Middle frontal gyrus (tissue), 1 donor: ENCODE results near the gene PHC3.
"Not testable (repeated sequence)": the region's sequence is repeated elsewhere in the genome, so short reads cannot be mapped to it uniquely, and the experiment has no call there.

ENCODE experiments used
- DNase-seq: peaks from one replicate; pipeline ENCODE4 v3.0.0-alpha.2; 2015; ENCODE audit warnings: low spot score; ENCODE audit errors: extremely low spot score

Gene PHC3, protein sequence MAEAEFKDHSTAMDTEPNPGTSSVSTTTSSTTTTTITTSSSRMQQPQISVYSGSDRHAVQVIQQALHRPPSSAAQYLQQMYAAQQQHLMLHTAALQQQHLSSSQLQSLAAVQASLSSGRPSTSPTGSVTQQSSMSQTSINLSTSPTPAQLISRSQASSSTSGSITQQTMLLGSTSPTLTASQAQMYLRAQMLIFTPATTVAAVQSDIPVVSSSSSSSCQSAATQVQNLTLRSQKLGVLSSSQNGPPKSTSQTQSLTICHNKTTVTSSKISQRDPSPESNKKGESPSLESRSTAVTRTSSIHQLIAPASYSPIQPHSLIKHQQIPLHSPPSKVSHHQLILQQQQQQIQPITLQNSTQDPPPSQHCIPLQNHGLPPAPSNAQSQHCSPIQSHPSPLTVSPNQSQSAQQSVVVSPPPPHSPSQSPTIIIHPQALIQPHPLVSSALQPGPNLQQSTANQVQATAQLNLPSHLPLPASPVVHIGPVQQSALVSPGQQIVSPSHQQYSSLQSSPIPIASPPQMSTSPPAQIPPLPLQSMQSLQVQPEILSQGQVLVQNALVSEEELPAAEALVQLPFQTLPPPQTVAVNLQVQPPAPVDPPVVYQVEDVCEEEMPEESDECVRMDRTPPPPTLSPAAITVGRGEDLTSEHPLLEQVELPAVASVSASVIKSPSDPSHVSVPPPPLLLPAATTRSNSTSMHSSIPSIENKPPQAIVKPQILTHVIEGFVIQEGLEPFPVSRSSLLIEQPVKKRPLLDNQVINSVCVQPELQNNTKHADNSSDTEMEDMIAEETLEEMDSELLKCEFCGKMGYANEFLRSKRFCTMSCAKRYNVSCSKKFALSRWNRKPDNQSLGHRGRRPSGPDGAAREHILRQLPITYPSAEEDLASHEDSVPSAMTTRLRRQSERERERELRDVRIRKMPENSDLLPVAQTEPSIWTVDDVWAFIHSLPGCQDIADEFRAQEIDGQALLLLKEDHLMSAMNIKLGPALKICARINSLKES

DNA sequence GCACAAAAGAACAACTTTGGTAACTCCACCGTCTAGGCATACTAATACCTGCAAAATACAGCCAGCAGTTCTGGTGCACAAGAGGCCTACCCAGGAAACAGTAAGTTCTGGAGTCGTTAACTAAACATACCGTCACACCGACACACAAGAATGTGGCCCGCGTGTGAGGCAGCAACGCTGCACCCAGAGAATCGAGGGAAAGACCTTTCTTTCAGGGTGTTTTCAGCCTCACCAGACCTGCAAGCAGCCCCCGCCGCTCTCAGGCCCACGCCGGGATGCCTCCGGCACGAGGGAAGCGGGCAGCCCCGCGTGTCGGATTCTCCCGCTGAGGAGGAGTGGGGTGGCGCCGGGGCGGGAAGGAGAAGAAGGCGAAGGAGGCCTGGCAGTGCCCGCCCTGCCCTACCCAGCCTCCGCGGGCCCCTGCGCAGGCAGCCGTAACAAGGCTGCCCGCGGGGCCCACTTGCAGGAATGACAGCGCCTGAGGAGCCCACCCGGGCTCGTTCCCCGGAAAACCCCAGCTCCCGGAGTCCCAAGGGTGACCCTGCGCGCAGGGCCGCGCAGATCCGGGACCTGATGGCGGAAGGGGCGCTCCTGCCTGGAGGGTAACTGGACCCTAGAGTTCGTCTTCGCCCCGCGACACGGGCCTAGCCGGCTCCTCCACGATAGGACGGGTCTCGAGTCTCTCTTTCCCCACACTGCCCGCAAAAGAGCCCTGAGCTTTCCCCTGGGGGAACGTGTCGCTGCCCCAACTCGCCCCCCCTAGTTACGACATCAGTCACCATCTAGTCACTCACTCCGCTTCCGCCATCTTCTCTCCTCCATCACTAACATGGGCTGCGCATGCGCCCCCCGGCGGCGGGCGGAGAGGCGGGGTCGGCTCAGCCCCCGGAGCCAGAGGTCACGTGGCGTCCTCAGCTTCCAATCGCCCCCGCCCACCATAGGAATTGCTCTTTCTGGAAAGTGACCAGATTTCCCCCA lies at the start of gene PHC3:
Gene PHC3 (minus strand): TSS at position 826 of the 978 bp plus-strand sequence. CDS start 18 bp downstream, at position 808.
- DNase-seq = peak; percentile 89

DNA sequence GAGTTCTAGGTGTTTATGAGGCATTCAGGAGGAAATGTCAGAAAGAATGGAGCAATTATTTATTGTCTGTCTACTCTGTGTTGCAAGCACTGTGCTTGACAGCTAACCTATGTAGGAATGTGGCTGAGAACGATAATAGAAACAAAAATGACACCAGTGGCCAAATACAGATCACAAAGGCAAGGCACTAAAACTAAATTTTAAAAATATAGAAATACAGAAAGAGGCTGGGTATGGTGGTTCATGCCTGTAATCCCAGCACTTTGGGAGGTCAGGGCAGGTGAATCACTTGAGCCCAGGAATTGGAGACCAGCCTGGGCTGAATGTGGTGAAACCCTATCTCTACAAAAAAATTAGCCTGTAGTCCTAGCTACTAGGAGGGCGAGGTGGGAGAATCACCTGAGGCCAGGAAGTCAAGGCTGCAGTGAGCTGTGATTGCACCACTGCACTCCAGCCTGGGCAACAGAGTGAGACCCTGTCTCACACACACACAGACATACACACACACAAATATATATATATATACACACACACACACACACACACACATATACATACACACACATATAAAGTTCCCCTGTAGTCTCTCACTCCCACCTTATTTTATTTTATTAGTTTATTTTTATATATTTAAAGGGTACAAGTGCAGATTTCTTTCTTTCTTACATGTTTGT lies 46.7 kb upstream of the PHC3 start:
- DNase-seq = no peak

DNA sequence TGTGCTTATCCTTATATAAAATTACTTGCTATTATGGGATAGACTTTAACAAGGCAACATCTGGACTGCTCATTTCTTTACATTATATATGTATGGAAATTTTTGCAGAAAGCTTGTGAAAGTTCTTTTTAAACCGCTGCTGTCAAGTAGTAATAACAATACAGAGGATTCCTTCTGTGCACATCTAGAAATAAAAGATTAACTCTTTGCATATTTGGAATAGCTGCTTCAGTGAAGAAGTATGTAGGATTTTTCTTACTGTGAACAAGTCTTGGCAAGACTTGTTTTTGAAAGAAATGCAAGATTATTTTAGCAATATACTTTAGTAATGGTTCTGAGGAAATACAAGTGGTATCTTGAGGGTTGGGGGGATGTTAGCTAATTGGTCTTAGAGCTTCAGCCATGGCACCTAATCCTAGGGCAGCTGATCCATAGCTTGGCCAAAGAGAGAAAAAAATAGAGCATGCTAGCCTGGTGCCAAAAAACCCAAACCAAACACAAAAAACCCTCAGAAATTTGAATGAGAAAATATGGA lies 45.0 kb upstream of the PHC3 start:
- DNase-seq = no peak

DNA sequence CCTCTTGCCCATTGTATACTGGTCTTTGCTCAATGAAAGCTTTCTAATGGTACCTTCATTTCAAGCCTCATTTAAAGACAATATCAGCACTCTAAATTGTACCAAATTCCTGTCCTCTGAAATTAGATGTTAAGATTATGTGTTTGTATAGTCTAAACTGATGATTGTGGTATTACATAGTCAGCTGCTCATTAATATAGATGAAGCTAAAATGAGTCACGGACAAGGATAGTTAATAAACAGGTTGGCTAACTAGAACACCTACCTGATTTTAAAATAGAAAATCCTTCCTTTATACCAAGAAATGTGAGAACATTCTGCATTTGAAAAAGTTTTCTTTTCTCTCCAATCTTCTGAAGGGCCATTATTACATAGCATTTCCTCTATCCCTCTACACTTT lies 43.6 kb upstream of the PHC3 start:
- DNase-seq = no peak

DNA sequence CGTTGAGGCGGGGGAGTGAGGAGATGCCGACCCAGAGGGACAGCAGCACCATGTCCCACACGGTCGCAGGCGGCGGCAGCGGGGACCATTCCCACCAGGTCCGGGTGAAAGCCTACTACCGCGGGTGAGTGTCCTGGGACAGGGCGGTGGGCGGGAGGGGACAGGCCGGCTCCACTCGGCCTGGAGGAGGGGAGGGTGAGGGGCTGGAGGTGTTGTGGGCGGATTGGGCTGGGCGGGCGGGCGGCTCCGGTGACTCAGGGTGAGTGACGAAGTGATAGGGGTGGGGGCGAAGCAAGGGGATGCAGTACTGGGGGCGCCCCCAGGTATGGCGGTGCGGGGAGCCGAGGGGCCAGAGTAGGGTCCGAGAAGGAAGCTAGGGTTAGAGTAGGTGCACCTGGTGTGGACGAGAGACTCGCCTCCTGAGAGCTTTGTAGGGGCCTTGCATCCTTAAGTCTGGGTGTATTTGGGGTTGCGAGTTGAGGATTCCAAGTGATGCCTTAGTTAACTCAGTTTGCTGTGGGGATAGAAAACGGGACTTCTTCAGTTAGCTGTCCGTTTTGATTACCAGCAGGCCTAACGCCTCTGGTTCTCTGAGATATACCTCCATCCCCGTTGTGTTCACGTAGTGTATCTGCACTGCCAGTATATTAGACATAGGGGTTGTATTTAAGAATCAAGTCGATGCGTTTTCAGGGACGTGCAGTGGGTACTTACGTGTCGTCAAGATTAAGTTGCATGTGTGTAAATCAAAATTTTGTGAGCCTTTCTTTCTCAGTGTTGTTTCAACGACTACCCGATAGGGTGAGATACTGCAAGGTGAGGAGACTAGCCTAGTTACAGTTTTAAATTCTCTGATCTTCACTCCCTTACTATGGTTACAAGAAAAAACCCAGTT lies 41.4 kb upstream of the PHC3 start:
- DNase-seq = peak; percentile 22

DNA sequence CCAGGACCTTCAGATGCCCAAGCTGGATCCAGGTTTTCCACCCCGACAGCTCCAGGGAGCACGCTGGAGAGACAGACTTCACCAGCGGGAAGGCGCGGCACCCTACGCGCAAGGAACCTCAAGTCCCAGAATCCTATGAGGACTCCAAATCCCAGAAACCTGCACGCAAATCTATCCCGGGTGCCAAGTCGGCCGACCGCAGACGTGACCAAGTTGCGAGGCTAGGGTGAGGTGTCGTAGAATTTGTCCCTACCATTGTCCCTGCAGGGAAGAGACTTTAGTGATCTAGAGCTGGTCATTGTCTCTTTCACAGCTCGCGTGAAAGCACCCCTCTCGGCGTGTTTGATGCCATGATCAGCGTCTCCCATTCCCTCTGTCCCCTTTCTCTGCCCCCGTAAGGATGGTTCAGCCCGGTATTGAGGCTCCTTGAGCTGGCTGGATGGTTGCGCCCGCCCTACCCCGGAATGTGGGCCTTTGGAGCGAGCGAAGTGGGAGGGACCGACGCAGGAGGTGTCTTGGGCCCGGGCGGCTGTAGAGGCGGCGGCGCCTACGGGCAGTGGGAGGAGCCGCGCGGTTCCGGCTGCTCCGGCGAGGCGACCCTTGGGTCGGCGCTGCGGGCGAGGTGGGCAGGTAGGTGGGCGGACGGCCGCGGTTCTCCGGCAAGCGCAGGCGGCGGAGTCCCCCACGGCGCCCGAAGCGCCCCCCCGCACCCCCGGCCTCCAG lies 40.6 kb upstream of the PHC3 start, which contains the start of gene PRKCI:
Gene PRKCI (plus strand): TSS at position 501 of the 723 bp plus-strand sequence. CDS start 246 bp downstream, outside the sequence.
- DNase-seq = peak; percentile 79

DNA sequence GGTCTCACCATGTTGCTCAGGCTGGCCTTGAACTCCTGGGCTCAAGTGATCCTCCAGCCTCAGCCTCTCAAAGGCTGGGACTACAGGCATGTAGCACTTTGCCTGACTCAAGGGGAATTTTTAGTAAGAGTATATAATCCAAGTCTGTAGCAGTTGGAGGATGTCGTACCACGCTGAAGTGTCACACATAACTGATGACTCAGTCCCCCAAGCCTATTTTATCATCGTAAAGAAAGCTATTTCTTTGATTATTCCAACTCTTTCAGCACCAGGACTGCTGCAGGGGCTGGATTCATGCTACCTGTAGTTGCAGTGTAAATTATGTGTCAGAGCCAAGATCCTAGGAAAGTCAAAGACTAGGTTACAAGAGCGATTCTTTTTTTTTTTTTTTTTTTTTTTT lies 39.3 kb upstream of the PHC3 start:
- no peak for DNase-seq

DNA sequence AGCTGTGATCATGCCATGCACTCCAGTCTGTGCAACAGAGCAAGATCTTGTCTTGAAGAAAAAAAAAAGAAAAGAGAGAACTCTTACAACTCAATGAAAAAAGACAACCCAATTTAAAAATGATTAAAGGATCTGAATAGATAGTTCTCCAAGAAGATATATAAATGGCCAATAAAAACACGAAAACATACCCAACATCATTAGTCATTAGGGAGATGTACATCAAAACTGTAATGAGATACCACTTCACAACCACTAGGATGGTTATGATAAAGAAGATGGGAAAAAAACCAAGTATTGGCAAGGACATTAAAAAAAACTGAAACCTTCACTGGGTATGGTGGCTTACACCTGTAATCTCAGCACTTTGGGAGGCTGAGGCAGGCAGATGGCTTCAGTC lies 38.3 kb upstream of the PHC3 start:
- DNase-seq = no peak

DNA sequence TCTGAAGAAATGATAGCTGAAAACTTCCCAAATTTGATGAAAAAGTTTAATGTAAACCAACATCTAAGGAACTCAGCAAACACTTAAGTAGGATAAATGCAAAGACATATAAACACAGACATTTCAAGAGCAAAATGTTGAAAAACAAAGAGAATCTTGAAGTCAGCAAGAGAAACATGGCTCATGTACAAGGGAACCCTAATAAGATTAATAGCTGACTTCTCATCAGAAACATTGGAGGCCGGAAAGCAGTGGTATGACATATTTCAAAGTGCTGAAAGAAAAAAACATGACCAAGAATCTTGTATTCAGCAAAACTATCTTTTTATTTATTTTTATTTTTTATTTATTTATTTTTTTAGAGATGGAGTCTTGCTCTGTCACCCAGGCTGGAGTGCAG lies 30.1 kb upstream of the PHC3 start:
- DNase-seq = no peak

DNA sequence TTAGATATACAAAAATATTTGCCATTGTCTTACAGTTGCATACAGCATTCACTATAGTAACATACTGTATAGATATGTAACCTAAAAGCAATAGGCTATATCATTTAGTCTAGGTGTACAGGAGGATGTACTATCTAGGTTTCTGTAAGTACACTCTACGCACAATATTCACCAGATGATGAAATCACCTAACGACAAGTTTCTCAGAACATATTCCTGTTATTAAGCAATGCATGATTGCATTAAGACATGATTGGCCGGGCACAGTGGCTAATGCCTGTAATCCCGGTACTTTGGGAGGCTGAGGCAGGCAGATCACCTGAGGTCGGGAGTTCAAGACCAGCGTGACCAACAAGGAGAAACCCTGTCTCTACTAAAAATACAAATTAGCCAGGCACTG lies 26.2 kb upstream of the PHC3 start:
- DNase-seq = no peak

DNA sequence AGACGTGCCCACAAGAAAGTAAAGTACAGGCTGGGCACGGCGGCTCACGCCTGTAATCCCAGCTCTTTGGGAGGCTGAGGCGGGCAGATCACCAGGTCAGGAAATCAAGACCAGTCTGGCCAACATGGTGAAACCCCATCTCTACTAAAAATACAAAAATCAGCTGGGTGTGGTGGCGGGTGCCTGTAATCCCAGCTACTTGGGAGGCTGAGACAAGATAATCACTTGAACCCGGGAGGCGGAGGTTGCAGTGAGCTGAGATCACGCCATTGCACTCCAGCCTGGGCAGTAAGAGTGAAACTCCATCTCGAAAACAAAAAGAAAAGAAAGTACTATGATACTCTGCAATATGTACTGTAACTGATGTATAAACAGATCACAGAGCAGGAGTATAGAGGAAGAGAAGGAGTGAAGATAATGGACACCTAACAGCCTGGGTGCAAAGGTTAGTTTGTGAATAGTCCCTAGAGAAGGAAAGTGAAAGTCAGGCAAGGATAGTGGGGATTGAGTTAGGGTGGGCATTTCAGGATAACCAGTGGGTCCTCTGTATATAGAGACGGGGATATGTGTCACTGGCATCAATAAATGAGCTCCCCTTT lies 24.7 kb upstream of the PHC3 start:
- DNase-seq = not testable (repeated sequence)

DNA sequence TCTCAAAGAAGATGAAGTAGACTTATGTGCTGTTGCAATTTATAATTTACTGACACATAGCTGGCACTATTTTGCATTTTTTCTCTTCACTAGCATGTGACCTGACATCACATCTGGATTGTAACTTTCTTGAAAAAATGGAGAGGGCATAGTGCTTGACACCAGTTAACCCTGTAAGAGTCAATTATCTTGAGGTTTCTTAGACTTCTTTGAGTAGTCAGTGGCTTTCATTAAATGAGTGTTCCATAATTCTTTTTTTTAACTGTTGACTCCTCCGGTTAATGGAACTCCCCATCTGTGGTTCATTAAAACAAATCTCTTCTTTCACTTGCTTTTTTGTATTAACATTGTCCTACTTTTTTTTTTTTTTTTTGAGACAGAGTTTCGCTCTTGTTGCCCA lies 23.8 kb upstream of the PHC3 start:
- no peak for DNase-seq

DNA sequence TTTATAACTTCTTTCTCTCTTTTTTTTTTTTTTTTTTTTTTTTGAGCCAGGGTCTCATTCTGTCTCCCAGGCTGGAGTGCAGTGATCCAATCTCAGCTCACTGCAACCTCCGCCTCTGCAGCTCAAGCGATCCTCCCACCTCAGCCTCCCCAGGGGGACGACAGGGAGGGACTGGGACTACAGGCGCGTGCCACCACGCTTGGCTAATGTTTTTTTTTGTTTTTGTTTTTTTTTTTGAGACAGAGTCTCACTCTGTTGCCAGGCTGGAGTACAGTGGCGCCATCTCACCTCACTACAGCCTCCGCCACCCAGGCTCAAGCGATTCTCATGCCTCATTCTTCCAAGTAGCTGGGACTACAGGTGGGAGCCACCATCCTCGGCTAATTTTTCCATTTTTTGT lies 23.0 kb upstream of the PHC3 start:
- no peak for DNase-seq

DNA sequence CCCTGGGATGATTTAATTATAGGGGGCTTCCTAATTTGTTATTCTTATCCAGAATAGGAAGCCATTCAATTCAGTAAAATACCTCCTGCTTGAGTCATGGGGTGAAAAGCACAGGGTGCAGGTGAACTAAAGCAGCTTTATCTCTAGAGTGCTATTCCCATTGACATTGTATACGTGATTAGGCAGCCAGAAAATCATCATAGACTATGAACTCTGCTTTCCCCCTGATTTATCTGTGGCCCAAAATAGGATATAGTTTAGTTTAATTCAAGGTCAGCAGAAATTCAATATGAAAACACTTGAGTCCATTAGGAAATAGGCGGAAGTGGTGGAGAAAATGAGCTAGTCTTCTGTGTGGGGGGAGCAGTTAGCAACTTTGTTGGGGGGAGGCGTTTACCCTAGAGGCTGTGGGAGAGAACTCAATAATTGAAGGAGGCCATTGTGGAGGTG lies 22.5 kb upstream of the PHC3 start:
- no peak for DNase-seq

DNA sequence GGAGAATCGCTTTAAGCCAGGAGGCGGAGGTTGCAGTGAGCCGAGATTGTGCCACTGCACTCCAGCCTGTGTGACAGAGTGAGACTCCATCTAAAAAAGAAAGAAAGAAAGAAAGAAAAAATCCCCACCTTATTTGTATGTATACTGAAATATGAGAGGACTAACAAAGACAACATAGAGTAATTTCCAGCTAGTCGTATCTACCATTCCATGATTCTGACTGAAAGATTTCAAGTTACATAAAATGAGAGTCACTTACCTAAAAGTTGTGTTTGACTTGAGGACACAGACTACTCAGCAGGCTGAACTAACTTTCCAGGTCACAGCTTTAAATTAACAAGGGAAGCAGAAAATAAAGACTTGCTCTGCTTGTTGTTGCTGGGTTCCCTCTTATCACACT lies 21.9 kb upstream of the PHC3 start:
- no peak for DNase-seq

DNA sequence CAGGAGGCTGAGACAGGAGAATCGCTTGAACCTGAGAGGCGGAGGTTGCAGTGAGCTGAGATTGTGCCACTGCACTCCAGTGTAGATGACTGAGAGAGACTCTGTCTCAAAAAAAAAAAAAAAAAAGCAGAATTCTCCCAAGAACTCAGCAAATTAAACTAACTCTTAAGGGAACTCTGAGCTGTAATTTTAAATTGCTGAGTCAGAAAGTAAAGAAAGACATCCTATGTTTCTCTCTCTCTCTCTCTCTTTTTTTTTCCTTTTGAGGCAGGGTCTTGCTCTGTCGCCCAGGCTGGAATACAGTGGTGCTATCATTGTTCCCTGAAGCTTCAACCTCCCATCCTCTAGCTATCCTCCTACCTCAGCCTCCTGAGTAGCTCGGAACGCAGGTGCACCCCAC lies 20.0 kb upstream of the PHC3 start:
- no peak for DNase-seq

DNA sequence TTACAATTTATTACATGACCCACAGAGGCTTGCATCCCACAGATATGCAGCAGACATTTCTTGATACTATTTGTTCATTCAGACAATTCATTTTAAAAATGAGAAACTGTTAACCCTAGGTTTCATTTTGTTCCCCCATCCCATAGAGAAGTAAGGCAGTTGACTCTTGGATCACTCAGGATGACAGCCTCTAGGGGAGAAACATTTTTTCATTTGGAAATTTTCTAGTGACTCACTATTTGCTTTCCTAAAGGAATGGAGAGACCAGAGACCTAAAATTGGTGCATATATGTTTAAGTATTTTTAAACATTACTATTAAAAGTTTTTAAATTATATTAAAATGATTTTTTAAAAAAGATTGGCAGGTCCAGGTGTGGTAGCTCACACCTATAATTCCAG lies 19.5 kb upstream of the PHC3 start:
- DNase-seq = no peak

DNA sequence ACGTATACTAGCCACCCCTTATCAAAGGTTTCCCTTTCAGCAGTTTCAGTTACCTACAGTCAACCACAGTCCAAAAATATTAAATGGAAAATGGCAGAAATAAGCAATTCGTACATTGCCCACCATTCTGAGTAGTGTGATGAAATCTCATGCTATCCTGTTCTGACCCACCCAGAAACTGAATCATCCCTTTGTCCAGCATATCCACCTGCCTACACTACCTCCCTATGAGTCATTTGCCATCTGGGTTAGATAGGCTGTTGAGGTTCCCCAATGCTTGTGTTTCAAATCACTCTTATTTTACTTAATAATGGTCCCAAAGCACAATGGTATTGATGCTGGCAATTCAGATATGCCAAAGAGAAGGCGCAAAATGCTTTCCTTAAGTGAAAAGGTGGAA lies 15.3 kb upstream of the PHC3 start:
- no peak for DNase-seq
